ENCODE results near the gene RHBDD1.

GRCh38 chr2:226893216-226893615 is 57.4 kb downstream of the RHBDD1 start:
- TF ChIP-seq, protein P1, sequence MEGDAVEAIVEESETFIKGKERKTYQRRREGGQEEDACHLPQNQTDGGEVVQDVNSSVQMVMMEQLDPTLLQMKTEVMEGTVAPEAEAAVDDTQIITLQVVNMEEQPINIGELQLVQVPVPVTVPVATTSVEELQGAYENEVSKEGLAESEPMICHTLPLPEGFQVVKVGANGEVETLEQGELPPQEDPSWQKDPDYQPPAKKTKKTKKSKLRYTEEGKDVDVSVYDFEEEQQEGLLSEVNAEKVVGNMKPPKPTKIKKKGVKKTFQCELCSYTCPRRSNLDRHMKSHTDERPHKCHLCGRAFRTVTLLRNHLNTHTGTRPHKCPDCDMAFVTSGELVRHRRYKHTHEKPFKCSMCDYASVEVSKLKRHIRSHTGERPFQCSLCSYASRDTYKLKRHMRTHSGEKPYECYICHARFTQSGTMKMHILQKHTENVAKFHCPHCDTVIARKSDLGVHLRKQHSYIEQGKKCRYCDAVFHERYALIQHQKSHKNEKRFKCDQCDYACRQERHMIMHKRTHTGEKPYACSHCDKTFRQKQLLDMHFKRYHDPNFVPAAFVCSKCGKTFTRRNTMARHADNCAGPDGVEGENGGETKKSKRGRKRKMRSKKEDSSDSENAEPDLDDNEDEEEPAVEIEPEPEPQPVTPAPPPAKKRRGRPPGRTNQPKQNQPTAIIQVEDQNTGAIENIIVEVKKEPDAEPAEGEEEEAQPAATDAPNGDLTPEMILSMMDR (IDR thresholded peaks at IDR 0.05) = no peak
- no peak for TF ChIP-seq POLR2AphosphoS5 (IDR thresholded peaks at IDR 0.05)
- no peak for TF ChIP-seq POLR2A (IDR thresholded peaks at IDR 0.05)

Data from breast epithelium (tissue), 3 donors.